GM10266 (cell line): Measurements from ENCODE around the gene PANK2.

Source experiments
- DNase-seq: peaks from one replicate; pipeline ENCODE4 v3.0.0; 2012; ENCODE audit errors: extremely low spot score
- TF ChIP-seq, protein P1 (sequence below): IDR thresholded peaks from 2 replicates; pipeline ENCODE4 v1.5.1; 2012; ENCODE audit warnings: mild to moderate bottlenecking, low read depth; ENCODE audit not compliant: control insufficient read depth, insufficient read depth; ENCODE audit errors: missing control alignments

PANK2 gene

DNA sequence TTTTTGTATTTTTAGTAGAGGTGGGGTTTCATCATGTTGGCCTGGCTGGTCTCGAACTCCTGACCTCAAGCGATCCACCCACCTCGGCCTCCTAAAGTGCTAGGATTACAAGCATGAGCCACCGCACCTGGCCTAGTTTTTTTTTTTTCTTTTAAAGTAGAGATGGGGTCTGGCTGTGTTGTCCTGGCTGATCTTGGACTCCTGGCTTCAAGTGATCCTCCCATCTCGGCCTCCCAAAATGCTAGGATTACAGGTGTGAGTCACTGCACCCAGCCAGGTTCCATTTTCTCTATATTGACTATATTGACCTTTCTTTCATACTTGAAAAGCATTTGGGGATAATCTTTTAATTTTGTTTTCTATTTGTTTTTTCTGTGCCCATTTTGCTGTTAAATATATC lies 13.3 kb downstream of the PANK2 start:
- TF ChIP-seq, protein P1, sequence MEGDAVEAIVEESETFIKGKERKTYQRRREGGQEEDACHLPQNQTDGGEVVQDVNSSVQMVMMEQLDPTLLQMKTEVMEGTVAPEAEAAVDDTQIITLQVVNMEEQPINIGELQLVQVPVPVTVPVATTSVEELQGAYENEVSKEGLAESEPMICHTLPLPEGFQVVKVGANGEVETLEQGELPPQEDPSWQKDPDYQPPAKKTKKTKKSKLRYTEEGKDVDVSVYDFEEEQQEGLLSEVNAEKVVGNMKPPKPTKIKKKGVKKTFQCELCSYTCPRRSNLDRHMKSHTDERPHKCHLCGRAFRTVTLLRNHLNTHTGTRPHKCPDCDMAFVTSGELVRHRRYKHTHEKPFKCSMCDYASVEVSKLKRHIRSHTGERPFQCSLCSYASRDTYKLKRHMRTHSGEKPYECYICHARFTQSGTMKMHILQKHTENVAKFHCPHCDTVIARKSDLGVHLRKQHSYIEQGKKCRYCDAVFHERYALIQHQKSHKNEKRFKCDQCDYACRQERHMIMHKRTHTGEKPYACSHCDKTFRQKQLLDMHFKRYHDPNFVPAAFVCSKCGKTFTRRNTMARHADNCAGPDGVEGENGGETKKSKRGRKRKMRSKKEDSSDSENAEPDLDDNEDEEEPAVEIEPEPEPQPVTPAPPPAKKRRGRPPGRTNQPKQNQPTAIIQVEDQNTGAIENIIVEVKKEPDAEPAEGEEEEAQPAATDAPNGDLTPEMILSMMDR = no peak
- no peak for DNase-seq

- no peak for DNase-seq
- TF ChIP-seq, protein P1 = no peak
Observed at GRCh38 chr20:3904224-3904623, 15.0 kb downstream of the PANK2 start.

GRCh38 chr20:3904857-3905256 lies 15.7 kb downstream of the PANK2 start:
- TF ChIP-seq, protein P1 = no peak
- DNase-seq = no peak

GRCh38 chr20:3906744-3907721 lies 17.8 kb downstream of the PANK2 start:
- DNase-seq = peak; percentile 50

GRCh38 chr20:3908667-3909066 lies 19.5 kb downstream of the PANK2 start:
- no peak for DNase-seq
- TF ChIP-seq, protein P1 = no peak

GRCh38 chr20:3909952-3910366 lies 20.8 kb downstream of the PANK2 start:
- TF ChIP-seq, protein P1 = no peak
- DNase-seq = no peak

DNA sequence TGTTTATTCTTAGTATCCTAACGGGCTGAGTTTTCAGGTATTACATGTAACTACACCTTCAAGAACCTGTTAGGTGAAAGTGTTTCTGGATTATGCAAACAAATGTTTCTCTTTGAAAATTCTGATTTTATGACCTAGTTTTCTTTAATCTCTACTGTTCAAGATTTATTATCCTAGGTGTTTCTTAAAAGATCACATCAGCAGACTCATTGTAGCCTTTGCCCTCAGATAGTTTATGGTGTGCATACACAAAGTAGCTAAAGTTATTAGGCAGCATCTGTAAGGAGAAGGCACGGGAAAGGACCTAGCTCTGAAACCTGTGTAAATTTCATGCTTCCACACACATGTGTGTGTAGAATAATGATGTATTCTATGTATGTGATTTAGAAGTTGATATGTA lies 21.7 kb downstream of the PANK2 start:
- TF ChIP-seq, protein P1 = no peak
- DNase-seq = no peak
